GM21367 (cell line): ENCODE results near the gene CYP11A1.
A peak's percentile ranks its signal among the peaks of the same experiment; 100 is the strongest.
"Not testable (repeated sequence)": the region's sequence is repeated elsewhere in the genome, so short reads cannot be mapped to it uniquely, and the experiment has no call there.

Source experiments
- ATAC-seq: cut with Tn5 transposase; IDR thresholded peaks from one replicate; pipeline ENCODE4 v1.9.1; 2021; ENCODE audit not compliant: unreplicated experiment

CYP11A1 gene

GRCh38 chr15:74376226-74376625 is 8.8 kb upstream of the CYP11A1 start:
- ATAC-seq = no peak

DNA sequence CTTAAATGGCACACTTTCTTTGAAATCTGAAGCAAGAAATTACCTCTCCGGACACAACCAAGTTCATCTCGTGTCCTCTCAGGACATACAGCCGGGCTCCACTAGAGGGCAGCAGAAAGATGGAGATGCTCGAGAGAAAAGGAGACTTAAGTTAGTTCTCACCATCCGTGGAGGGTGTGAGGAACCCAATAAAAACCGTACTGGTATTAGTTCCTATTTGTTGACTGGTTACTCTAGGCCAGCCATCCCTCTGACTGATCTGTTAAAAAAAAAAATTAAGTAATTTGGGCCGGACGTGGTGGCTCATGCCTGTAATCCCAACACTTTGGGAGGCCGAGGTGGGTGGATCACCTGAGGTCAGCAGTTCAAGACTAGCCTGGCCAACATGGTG is 7.9 kb upstream of the CYP11A1 start:
- ATAC-seq = no peak

DNA sequence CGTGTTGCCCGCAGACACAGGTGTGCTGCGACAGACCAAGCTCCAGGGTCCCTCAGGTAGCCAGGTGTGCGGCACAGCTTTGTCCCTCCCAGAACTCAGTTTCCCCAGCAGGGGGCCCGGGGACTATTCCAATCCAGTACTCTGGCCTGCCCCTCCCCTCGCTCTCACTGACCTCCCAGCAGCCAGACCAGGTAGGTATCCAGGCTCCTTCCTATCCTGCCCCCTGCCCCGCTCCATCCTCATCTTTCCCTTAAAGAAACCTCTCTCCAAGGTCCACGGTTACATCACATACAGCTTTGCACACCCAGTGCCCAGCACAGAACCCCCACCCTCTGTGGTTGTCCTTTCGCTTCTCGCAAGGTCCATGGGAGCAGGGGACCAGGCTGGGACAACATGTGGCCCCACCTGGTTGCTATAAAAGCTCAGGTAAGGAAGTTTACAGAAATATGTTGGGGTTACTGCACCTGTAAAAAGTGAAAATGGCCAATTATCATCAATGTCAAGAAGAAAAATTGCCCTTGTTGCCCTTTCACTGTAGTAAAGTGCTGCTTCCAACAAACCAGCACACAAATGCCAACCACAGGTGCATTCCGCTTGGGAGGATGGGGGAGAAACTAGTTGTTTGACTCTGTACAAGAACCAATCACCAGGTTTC is 7.3 kb upstream of the CYP11A1 start:
- ATAC-seq = no peak

- peak; percentile 46 for ATAC-seq
These were observed 6.5 kb upstream of the CYP11A1 start for GRCh38 chr15:74373731-74374647.

GRCh38 chr15:74373056-74373650 is 5.7 kb upstream of the CYP11A1 start:
- no peak for ATAC-seq

DNA sequence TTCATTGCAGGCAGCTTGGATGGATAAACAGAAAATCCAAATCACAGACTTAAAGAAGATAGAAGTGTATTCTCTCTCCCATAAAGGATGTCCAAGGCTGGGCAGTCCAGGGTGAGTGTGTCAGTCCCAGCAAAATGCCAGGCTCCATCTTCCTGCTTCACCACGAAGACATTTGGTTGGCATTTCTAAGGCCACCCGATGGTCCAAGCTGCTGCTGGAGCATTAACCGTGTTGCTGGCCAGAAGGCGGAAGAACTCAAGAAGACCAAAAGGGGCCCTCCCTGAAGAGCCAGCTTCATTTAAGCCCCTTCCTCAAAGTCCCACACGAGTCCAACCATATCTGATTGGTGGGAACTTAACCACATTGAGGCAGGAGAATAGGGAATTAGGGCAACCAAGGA is 3.0 kb upstream of the CYP11A1 start:
- no peak for ATAC-seq

- ATAC-seq = no peak
These were observed 2.3 kb upstream of the CYP11A1 start for GRCh38 chr15:74369756-74370155.

DNA sequence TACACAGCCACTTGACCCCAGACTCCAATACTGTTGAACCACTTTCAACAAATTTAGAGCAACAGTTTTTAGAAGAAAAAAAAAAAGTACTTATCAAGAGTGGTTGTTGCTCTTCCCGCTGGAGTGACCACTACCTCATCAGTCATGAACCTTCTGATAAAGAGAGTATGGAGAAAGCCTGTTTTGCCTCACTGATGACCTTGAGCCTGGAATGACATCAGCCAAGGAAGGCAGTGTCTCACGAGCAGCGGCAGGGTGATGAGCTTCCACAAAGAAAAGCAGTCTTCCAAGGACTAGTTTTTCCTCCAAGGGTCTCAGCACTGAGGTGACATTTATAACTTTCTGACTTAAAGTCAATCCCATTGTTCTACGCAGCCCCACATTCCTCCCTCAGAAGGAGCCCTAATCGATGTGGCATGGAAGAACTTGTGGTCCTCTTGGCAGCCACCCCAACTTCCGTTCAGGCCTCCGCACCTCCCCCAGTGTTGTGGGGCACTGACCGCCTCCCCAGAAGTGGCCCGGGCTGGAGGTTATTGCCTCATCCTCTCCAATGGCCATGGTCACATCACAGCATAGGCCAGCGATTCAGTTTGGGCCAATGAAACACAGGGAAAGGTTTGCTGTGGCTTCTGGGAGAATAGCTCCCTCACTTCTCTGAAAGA is 1.8 kb upstream of the CYP11A1 start:
- ATAC-seq = no peak

GRCh38 chr15:74368121-74368520 is 675 bp upstream of the CYP11A1 start:
- no peak for ATAC-seq

DNA sequence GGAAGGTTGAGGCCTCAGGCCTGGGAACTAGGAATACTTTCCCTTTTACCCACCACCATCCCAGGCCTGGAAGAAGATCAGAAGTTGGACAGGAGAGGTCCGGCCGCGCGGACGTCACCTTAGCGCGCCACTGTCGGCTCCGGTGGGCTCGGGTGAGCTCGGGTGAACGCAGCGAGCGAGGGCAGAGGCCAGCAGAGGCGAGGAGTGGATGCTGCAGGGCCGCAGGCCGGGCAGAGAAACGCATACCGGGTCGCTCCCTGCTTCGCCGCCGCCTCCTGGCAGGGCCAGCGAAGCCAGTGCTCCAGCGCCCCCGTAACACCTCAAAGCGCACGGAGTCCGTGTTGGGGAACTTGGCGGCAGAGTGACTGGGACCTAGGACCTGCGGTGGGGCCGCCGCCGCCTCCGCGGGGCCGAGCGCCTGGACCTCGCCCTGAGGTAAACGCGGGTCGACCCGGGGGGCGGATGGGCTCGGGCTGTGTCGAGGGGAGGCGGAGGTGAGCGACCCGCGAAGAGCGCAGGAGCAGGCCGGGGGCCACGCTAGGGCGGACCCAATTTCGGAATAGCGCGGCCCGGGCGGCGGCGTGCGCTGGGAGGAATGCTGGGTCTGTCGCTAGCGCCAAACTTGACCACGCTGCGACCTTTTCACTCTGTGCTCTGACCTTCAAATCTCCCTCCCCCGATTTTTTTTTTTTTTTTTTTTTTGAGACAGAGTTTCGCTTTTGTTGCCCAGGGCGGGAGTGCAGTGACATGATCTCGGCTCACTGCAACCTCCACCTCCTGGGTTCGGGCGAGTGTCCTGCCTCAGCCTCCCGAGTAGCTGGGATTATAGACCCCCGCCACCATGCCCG is 1.6 kb downstream of the CYP11A1 start:
- ATAC-seq = no peak

- ATAC-seq = no peak
These were observed 2.4 kb downstream of the CYP11A1 start for GRCh38 chr15:74364936-74365597.

DNA sequence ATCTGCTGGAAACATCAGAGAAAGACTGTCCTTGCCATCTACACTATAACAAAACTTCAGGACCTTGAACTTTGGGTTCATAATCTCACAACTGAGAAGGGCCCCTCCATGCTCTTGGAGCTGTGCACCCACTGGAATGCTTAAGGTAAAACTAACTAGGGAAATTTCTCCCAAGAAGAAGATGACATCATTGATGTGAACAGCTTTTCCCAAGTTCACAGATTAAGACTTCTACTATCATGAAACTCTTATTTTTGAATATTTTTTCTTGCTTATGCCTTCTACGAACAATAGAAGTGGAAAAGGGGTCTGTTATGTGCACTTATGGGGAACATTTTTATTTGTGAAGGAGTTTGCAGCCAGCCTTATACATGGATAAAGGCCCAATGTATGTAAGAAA is 5.0 kb downstream of the CYP11A1 start:
- ATAC-seq = no peak

- not testable (repeated sequence) for ATAC-seq
These were observed 6.6 kb downstream of the CYP11A1 start for GRCh38 chr15:74360855-74361254.

- not testable (repeated sequence) for ATAC-seq
These were observed 8.1 kb downstream of the CYP11A1 start for GRCh38 chr15:74359376-74359775.

GRCh38 chr15:74357514-74357913 is 9.9 kb downstream of the CYP11A1 start:
- not testable (repeated sequence) for ATAC-seq

GRCh38 chr15:74356050-74356449 is 11.4 kb downstream of the CYP11A1 start:
- not testable (repeated sequence) for ATAC-seq

DNA sequence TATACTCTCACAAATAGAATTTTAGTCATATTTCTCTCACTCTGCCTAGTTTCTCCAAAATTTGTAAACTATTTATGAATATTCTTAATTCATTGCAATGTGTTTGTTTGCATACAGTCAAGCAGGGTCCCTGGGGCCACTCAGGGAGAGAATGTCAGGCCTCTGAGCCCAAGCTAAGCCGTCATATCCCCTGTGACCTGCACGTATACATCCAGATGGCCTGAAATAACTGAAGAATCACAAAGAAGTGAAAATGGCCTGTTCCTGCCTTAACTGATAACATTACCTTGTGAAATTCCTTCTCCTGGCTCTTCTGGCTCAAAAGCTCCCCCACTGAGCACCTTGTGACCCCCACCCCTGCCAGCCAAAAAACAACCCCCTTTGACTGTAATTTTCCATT is 13.5 kb downstream of the CYP11A1 start:
- ATAC-seq = not testable (repeated sequence)

GRCh38 chr15:74352393-74352910 is 15.0 kb downstream of the CYP11A1 start:
- no peak for ATAC-seq

GRCh38 chr15:74351670-74352069 is 15.8 kb downstream of the CYP11A1 start:
- no peak for ATAC-seq
